Naive thymus-derived CD4-positive, alpha-beta T cell (primary cell): ENCODE results near the gene RPS15A. TPM values are rescaled to one million over a fixed set of nuclear protein-coding genes. Genes with fewer than 3 reads are reported as not detected.
A peak's percentile ranks its signal among the peaks of the same experiment; 100 is the strongest.

Source experiments
- ATAC-seq: fragments of 150-1000 bp; cut with Tn5 transposase; 2 replicates; pipeline ENCODE4 v1.10.0; 2021; ENCODE audit warnings: mild to moderate bottlenecking, moderate library complexity
- CTCF ChIA-PET: fragments of 350-600 bp; sonication (Branson Sonifier 250); formaldehyde crosslinking; loops from one replicate; lab custom pipeline; 2021; ENCODE audit warnings: antibody characterized with exemption; lab: Charles Lee
- POLR2A ChIA-PET: fragments of 350-600 bp; sonication (Branson Sonifier 250); formaldehyde crosslinking; loops from one replicate; lab custom pipeline; 2021; ENCODE audit warnings: antibody characterized with exemption, inconsistent platforms; lab: Charles Lee
- DNase-seq, 9 donors: peaks; one replicate each; pipeline versions ENCODE4 v3.0.0 to v3.0.0-alpha.2; 2020 to 2022; ENCODE audit warnings: mixed read lengths in 1 of 9
- H3K27ac ChIP-seq: one replicate; pipeline ENCODE4 v1.7.0; 2013; ENCODE audit warnings: mild to moderate bottlenecking, low read depth, low read length, moderate library complexity
- H3K27me3 ChIP-seq, 2 donors: one replicate each; pipeline ENCODE4 v1.7.0; 2013; ENCODE audit warnings: low read length in 2 of 2, mild to moderate bottlenecking in 2 of 2, moderate library complexity in 2 of 2; ENCODE audit not compliant: control insufficient read depth in 2 of 2, insufficient read depth in 2 of 2
- H3K36me3 ChIP-seq, 3 experiments: 1 replicate in 2 of 3; 2 replicates in 1 of 3; pipeline ENCODE4 v1.7.0; 2013; ENCODE audit warnings: low read length in 3 of 3, mild to moderate bottlenecking in 3 of 3, moderate library complexity in 1 of 3; ENCODE audit not compliant: insufficient read depth in 3 of 3, control insufficient read depth in 2 of 3
- H3K4me1 ChIP-seq, 2 donors: one replicate each; pipeline ENCODE4 v1.7.0; 2013; ENCODE audit warnings: low read length in 2 of 2, mild to moderate bottlenecking in 2 of 2, moderate library complexity in 1 of 2; ENCODE audit not compliant: control insufficient read depth in 2 of 2, insufficient read depth in 2 of 2
- H3K4me3 ChIP-seq: 2 replicates; pipeline ENCODE4 v1.7.0; 2013; ENCODE audit warnings: mild to moderate bottlenecking, low read length
- H3K9me3 ChIP-seq, 3 experiments: 1 replicate in 2 of 3; 2 replicates in 1 of 3; pipeline ENCODE4 v1.7.0; 2013; ENCODE audit warnings: low read length in 3 of 3; ENCODE audit not compliant: control insufficient read depth in 2 of 3
- H3K27ac Mint-ChIP-seq, 9 donors: one replicate each; pipeline ENCODE4 v1.8.0; 2020 to 2022; ENCODE audit warnings: mixed read lengths in 9 of 9, mild to moderate bottlenecking in 8 of 9, moderate library complexity in 5 of 9, inconsistent platforms in 2 of 9
- H3K27me3 Mint-ChIP-seq, 5 donors: one replicate each; pipeline ENCODE4 v1.8.0; 2021 to 2022; ENCODE audit warnings: mixed read lengths in 5 of 5, mild to moderate bottlenecking in 1 of 5
- H3K36me3 Mint-ChIP-seq, 5 donors: one replicate each; pipeline ENCODE4 v1.8.0; 2020 to 2022; ENCODE audit warnings: mixed read lengths in 5 of 5, mild to moderate bottlenecking in 3 of 5, inconsistent platforms in 1 of 5
- H3K4me1 Mint-ChIP-seq, 7 donors: one replicate each; pipeline ENCODE4 v1.8.0; 2020 to 2022; ENCODE audit warnings: mixed read lengths in 7 of 7, mild to moderate bottlenecking in 3 of 7, inconsistent platforms in 1 of 7
- H3K4me3 Mint-ChIP-seq, 10 donors: one replicate each; pipeline ENCODE4 v1.8.0; 2020 to 2022; ENCODE audit warnings: mild to moderate bottlenecking in 10 of 10, mixed read lengths in 10 of 10, moderate library complexity in 6 of 10, inconsistent platforms in 2 of 10
- H3K9me3 Mint-ChIP-seq, 11 donors: one replicate each; pipeline ENCODE4 v1.8.0; 2020 to 2022; ENCODE audit warnings: mixed read lengths in 11 of 11, mild to moderate bottlenecking in 4 of 11, inconsistent platforms in 1 of 11, moderate library complexity in 1 of 11
- intact Hi-C, 2 donors: fragments of 100-400 bp; cut with micrococcal nuclease; formaldehyde crosslinking; loops; one replicate each; pipeline ENCODE4 v1.15.1; 2023
- polyA plus RNA-seq, 2 donors: library from polyadenylated mRNA; unstranded; fragments of 300-500 nt; fragmentation: Illumina TruSeq; gene quantifications; one replicate each; pipeline ENCODE4 v1.2.3, GENCODE V29; 2021
- total RNA-seq, 6 experiments: library from RNA in 5 of 6; stranded (reverse) in 5 of 6; gene quantifications; 1 replicate in 5 of 6; 2 replicates in 1 of 6; pipeline ENCODE4 v1.2.3 and lab custom pipeline; 2021 to 2026

The RPS15A gene
- total and polyA plus RNA-seq, 7 experiments from 2014 or later = 2,060 to 5,300 (median 3,844) TPM

GRCh38 chr16:18809165-18809564 is 19.0 kb upstream of the RPS15A start:
- H3K27ac ChIP-seq = no peak overlapping the region
- Mint-ChIP-seq H3K27ac (peak overlapping the region in 3 of 9 donors; percentile 23 to 48 (median 32)), H3K4me3 (no peak overlapping the region), H3K9me3 (peaks cover 0 to 2% (median 0%) of the 10 kb centered on the region in 11 donors), H3K4me1 (peaks cover 2 to 27% (median 8%) of the 10 kb centered on the region in 7 donors), H3K36me3 (peaks cover 15 to 44% (median 43%) of the 10 kb centered on the region in 5 donors), H3K27me3 (no peaks in the 10 kb centered on the region)
- POLR2A ChIA-PET = interaction anchor here (2.1 kb wide), 1 partner anchor 20 kb away, joined by 9 read pairs; the partner anchor contains the start of gene RPS15A
- CTCF ChIA-PET = no interaction called here
- no peaks in the 10 kb centered on the region for H3K9me3 ChIP-seq
- intact Hi-C loops = no loop called here
- ATAC-seq (no peak), DNase-seq (no peak)
- peaks cover 28 to 45% (median 35%) of the 10 kb centered on the region in 3 experiments for H3K36me3 ChIP-seq
- peaks cover 0 to 7% of the 10 kb centered on the region in 2 donors for H3K4me1 ChIP-seq
- no peaks in the 10 kb centered on the region for H3K27me3 ChIP-seq
- no peak overlapping the region for H3K4me3 ChIP-seq

GRCh38 chr16:18805257-18805773 is 15.2 kb upstream of the RPS15A start:
- H3K27me3 ChIP-seq = no peaks in the 10 kb centered on the region
- Mint-ChIP-seq H3K4me1 (peaks cover 22 to 47% (median 31%) of the 10 kb centered on the region in 7 donors), H3K4me3 (no peak overlapping the region), H3K27me3 (peaks cover 0 to 2% (median 0%) of the 10 kb centered on the region in 5 donors), H3K36me3 (peaks cover 4 to 31% (median 19%) of the 10 kb centered on the region in 5 donors), H3K9me3 (peaks cover 0 to 4% (median 0%) of the 10 kb centered on the region in 11 donors), H3K27ac (peak overlapping the region in 8 of 9 donors; percentile 11 to 88 (median 48))
- CTCF ChIA-PET = interaction anchor here (1.0 kb wide), 1 partner anchor 15 kb away, joined by 3 read pairs; the partner anchor contains the start of gene RPS15A
- peaks cover 11% of the 10 kb centered on the region in 2 donors for H3K4me1 ChIP-seq
- ATAC-seq (no peak), DNase-seq (no peak)
- POLR2A ChIA-PET = interaction anchor here (0.5 to 1.0 kb wide), 2 partner anchors 15 to 86 kb away, joined by 3 to 4 read pairs; partner anchors contain the start of gene RPS15A
- intact Hi-C loops = no loop called here
- H3K27ac ChIP-seq = peak overlapping the region; percentile 11
- H3K4me3 ChIP-seq = no peak overlapping the region
- H3K36me3 ChIP-seq = peaks cover 16 to 29% (median 17%) of the 10 kb centered on the region in 3 experiments
- no peaks in the 10 kb centered on the region for H3K9me3 ChIP-seq

DNA sequence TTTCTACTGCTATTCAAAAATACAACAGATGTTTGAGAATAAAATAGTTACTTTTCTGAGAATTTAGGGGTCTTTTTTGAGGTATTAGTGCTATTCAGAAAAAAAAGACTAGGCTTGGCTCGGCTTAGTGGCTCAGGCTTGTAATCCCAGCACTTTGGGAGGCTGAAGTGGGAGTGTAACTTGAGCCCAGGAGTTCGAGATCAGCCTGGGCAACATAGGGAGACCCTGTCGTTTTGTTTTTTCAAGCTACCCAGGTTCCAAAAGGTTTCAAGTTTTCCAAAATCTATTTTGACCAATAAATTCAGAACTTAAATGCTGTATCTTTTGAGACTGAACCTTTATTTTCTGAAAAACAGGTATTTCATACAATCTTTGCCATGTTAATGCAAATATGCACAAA is 14.4 kb upstream of the RPS15A start:
- H3K4me1 Mint-ChIP-seq = peaks cover 26 to 55% (median 39%) of the 10 kb centered on the region in 7 donors
- ATAC-seq = no peak
- H3K27ac ChIP-seq = peak overlapping the region; percentile 16

GRCh38 chr16:18803569-18804462 is 13.7 kb upstream of the RPS15A start:
- H3K4me3 Mint-ChIP-seq = peak overlapping the region in 5 of 10 donors; percentile 20 to 68 (median 34)
- H3K36me3 Mint-ChIP-seq = peaks cover 0 to 28% (median 6%) of the 10 kb centered on the region in 5 donors
- peak overlapping the region; percentile 52 to 88 (median 73) for H3K27ac Mint-ChIP-seq
- H3K4me1 Mint-ChIP-seq = peaks cover 29 to 60% (median 45%) of the 10 kb centered on the region in 7 donors
- peaks cover 0 to 2% (median 0%) of the 10 kb centered on the region in 5 donors for H3K27me3 Mint-ChIP-seq
- intact Hi-C loops = loop anchor here (5.0 kb wide), 3 partner anchors 38 to 718 kb away; partner anchors contain the start of genes CCP110 (in 1 of the 2) and GDE1 (in 1 of the 2)
- Histone ChIP-seq H3K27me3 (no peaks in the 10 kb centered on the region), H3K27ac (no peak overlapping the region), H3K36me3 (peaks cover 2 to 15% (median 6%) of the 10 kb centered on the region in 3 experiments), H3K4me3 (no peak overlapping the region), H3K9me3 (no peaks in the 10 kb centered on the region), H3K4me1 (peaks cover 21 to 26% of the 10 kb centered on the region in 2 donors)
- peaks cover 0 to 4% (median 0%) of the 10 kb centered on the region in 11 donors for H3K9me3 Mint-ChIP-seq
- ChIA-PET POLR2A (interaction anchor here (1.4 to 6.5 kb wide), 3 partner anchors 13 to 30 kb away, joined by 3 to 130 read pairs (median 22); partner anchors contain the start of gene RPS15A), CTCF (interaction anchor here (0.6 to 1.6 kb wide), 3 partner anchors 12 to 71 kb away, joined by 3 to 4 read pairs (median 3); partner anchors contain the start of gene RPS15A)
- ATAC-seq (no peak), DNase-seq (no peak)

More for the DNA sequence above, 14.4 kb upstream of the RPS15A start:
- Histone ChIP-seq H3K36me3 (peaks cover 9 to 22% (median 12%) of the 10 kb centered on the region in 3 experiments), H3K4me1 (peaks cover 19% of the 10 kb centered on the region in 2 donors), H3K27me3 (no peaks in the 10 kb centered on the region), H3K9me3 (no peaks in the 10 kb centered on the region), H3K4me3 (no peak overlapping the region)
- peaks cover 0 to 2% (median 0%) of the 10 kb centered on the region in 5 donors for H3K27me3 Mint-ChIP-seq
- peaks cover 0 to 35% (median 12%) of the 10 kb centered on the region in 5 donors for H3K36me3 Mint-ChIP-seq
- no peak for DNase-seq
- ChIA-PET CTCF (interaction anchor here (1.0 to 1.6 kb wide), 2 partner anchors 12 to 15 kb away, joined by 3 to 4 read pairs; partner anchors contain the start of gene RPS15A), POLR2A (interaction anchor here (1.4 to 6.5 kb wide), 3 partner anchors 12 to 29 kb away, joined by 3 to 130 read pairs (median 22); partner anchors contain the start of gene RPS15A)
- peak overlapping the region in 1 of 10 donors; percentile 41 for H3K4me3 Mint-ChIP-seq
- H3K27ac Mint-ChIP-seq = peak overlapping the region in 8 of 9 donors; percentile 29 to 88 (median 73)
- intact Hi-C loops = loop anchor here (5.0 kb wide), 3 partner anchors 38 to 718 kb away; partner anchors contain the start of genes CCP110 (in 1 of the 2) and GDE1 (in 1 of the 2)
- peaks cover 0 to 4% (median 0%) of the 10 kb centered on the region in 11 donors for H3K9me3 Mint-ChIP-seq

GRCh38 chr16:18802767-18803343 is 12.7 kb upstream of the RPS15A start:
- DNase-seq (no peak), ATAC-seq (no peak)
- Mint-ChIP-seq H3K27me3 (peaks cover 0 to 2% (median 0%) of the 10 kb centered on the region in 5 donors), H3K4me3 (peak overlapping the region in 9 of 10 donors; percentile 55 to 99 (median 95)), H3K4me1 (peaks cover 33 to 68% (median 52%) of the 10 kb centered on the region in 7 donors), H3K9me3 (peaks cover 0 to 4% (median 0%) of the 10 kb centered on the region in 11 donors), H3K36me3 (peaks cover 0 to 25% (median 0%) of the 10 kb centered on the region in 5 donors), H3K27ac (peak overlapping the region; percentile 51 to 97 (median 88))
- Histone ChIP-seq H3K27ac (no peak overlapping the region), H3K27me3 (no peaks in the 10 kb centered on the region), H3K9me3 (no peaks in the 10 kb centered on the region), H3K4me3 (no peak overlapping the region), H3K4me1 (peaks cover 21 to 29% of the 10 kb centered on the region in 2 donors), H3K36me3 (peaks cover 0 to 10% (median 0%) of the 10 kb centered on the region in 3 experiments)
- ChIA-PET POLR2A (interaction anchor here (0.9 to 6.5 kb wide), 4 partner anchors 13 to 123 kb away, joined by 3 to 130 read pairs (median 14); partner anchors contain the start of genes RPS15A and SMG1), CTCF (interaction anchor here (0.6 to 2.1 kb wide), 3 partner anchors 11 to 167 kb away, joined by 3 to 8 read pairs (median 4); no protein-coding TSS in a partner anchor)
- intact Hi-C loops = loop anchor here (5.0 kb wide), 3 partner anchors 39 to 719 kb away; partner anchors contain the start of genes CCP110 (in 1 of the 2) and GDE1 (in 1 of the 2)
